ENCODE results near the gene OR2T27. TPM values are rescaled to one million over a fixed set of nuclear protein-coding genes. Genes with fewer than 3 reads are reported as not detected.

Gene OR2T27
- total RNA-seq, 1 donor from 2014 or later: not detected

DNA sequence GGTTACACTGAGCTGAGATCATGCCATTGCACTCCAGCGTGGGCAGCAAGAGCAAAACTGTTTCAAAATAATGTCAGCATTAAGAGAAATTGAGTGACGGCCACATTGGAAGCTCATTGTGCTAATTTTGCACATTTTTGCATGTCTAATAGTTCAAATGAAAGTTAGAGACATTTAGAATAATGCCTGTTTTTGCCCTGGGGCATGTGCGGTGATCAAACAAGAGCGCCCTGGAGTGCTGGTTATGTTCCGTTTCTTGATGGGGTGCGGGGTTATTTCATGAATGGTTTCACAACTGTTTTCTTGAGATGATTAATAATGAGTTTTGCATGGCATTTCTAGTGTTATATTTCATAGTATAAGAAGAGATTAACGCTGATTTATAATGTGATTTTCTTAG lies 33.6 kb downstream of the OR2T27 start:
- Mint-ChIP-seq H3K27ac (ENCODE audit: unreplicated experiment) (no peak overlapping the region), H3K4me1 (ENCODE audit: unreplicated experiment) (no peaks in the 10 kb centered on the region), H3K9me3 (ENCODE audit: unreplicated experiment) (peaks cover 9% of the 10 kb centered on the region), H3K4me3 (ENCODE audit: unreplicated experiment) (no peak overlapping the region), H3K36me3 (ENCODE audit: low read depth, unreplicated experiment) (no peaks in the 10 kb centered on the region), H3K27me3 (ENCODE audit: unreplicated experiment) (peaks cover 4% of the 10 kb centered on the region)
- no peak for TF ChIP-seq CTCF (IDR thresholded peaks at IDR 0.05; ENCODE audit: unreplicated experiment)
- DNase-seq (ENCODE audit: low spot score): no peak

GRCh38 chr1:248618878-248619277 lies 36.5 kb downstream of the OR2T27 start:
- H3K27ac Mint-ChIP-seq (ENCODE audit: unreplicated experiment): no peak overlapping the region
- no peaks in the 10 kb centered on the region for H3K36me3 Mint-ChIP-seq (ENCODE audit: low read depth, unreplicated experiment)
- no peaks in the 10 kb centered on the region for H3K4me1 Mint-ChIP-seq (ENCODE audit: unreplicated experiment)
- no peak for DNase-seq (ENCODE audit: low spot score)
- TF ChIP-seq CTCF (IDR thresholded peaks at IDR 0.05; ENCODE audit: unreplicated experiment): no peak
- no peak overlapping the region for H3K4me3 Mint-ChIP-seq (ENCODE audit: unreplicated experiment)
- H3K27me3 Mint-ChIP-seq (ENCODE audit: unreplicated experiment): peaks cover 4% of the 10 kb centered on the region
- H3K9me3 Mint-ChIP-seq (ENCODE audit: unreplicated experiment): peaks cover 17% of the 10 kb centered on the region

GRCh38 chr1:248618119-248618518 lies 37.2 kb downstream of the OR2T27 start:
- H3K4me1 Mint-ChIP-seq (ENCODE audit: unreplicated experiment): no peaks in the 10 kb centered on the region
- DNase-seq (ENCODE audit: low spot score): no peak
- H3K36me3 Mint-ChIP-seq (ENCODE audit: low read depth, unreplicated experiment): no peaks in the 10 kb centered on the region
- H3K9me3 Mint-ChIP-seq (ENCODE audit: unreplicated experiment): peaks cover 17% of the 10 kb centered on the region
- no peak for TF ChIP-seq CTCF (IDR thresholded peaks at IDR 0.05; ENCODE audit: unreplicated experiment)
- no peak overlapping the region for H3K27ac Mint-ChIP-seq (ENCODE audit: unreplicated experiment)
- H3K4me3 Mint-ChIP-seq (ENCODE audit: unreplicated experiment): no peak overlapping the region
- H3K27me3 Mint-ChIP-seq (ENCODE audit: unreplicated experiment): peaks cover 4% of the 10 kb centered on the region

DNA sequence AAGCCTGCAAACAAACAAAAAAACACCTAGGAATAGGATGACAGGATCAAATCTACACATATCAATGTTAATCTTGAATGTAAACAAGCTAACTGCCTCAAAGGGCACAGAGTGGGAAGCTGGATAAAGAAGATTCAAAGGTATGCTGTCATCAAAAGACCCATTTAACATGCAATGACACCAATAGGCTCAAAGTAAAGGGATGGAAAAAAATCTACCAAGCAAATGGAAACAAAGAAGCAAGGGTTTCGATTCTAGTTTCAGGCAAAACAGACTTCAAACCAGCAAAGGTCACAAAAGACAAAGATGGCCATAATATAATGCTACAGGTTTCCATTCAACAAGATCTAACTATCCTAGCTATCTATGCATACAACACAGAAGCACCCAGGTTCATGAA lies 41.6 kb downstream of the OR2T27 start:
- Mint-ChIP-seq H3K9me3 (ENCODE audit: unreplicated experiment) (peaks cover 23% of the 10 kb centered on the region), H3K27me3 (ENCODE audit: unreplicated experiment) (peaks cover 2% of the 10 kb centered on the region), H3K4me3 (ENCODE audit: unreplicated experiment) (no peak overlapping the region), H3K4me1 (ENCODE audit: unreplicated experiment) (no peaks in the 10 kb centered on the region), H3K36me3 (ENCODE audit: low read depth, unreplicated experiment) (no peaks in the 10 kb centered on the region), H3K27ac (ENCODE audit: unreplicated experiment) (no peak overlapping the region)
- DNase-seq (ENCODE audit: low spot score): no peak
- no peak for TF ChIP-seq CTCF (IDR thresholded peaks at IDR 0.05; ENCODE audit: unreplicated experiment)

DNA sequence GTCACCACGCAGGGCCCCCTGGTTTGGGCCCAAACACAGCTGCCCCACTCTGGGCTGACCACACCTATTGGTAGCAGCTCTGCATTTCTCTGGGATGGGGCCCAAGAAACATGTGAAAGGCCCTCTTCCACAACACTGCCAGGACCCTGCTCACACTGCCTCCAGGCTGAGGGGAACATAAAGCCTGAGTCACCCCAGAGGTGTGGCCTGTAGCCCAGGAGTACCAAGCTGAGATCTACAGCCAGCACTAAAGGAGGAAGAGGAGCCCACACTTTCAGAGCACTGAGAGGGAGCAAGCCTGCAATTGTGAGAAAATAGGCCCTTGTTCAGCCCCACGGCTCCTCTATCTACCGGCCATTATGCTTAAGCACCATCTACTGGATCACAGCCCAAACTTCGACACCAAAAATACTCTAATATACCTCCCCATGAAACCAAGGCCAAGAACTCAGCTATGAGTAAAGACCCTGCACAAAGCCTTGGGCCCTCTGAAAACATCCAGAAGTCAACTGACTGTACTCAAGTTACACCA lies 43.4 kb downstream of the OR2T27 start:
- H3K27ac Mint-ChIP-seq (ENCODE audit: unreplicated experiment): no peak overlapping the region

More for the DNA sequence above, 43.4 kb downstream of the OR2T27 start:
- Mint-ChIP-seq H3K9me3 (ENCODE audit: unreplicated experiment) (peaks cover 16% of the 10 kb centered on the region), H3K36me3 (ENCODE audit: low read depth, unreplicated experiment) (no peaks in the 10 kb centered on the region), H3K4me3 (ENCODE audit: unreplicated experiment) (no peak overlapping the region), H3K4me1 (ENCODE audit: unreplicated experiment) (no peaks in the 10 kb centered on the region), H3K27me3 (ENCODE audit: unreplicated experiment) (no peaks in the 10 kb centered on the region)
- TF ChIP-seq CTCF (IDR thresholded peaks at IDR 0.05; ENCODE audit: unreplicated experiment): no peak
- DNase-seq (ENCODE audit: low spot score): no peak
